SH-SY5Y (cell line): Measurements from ENCODE around the gene RNF103.

Experiments
- GATA2 ChIP-seq: IDR thresholded peaks from 2 replicates; pipeline ENCODE4 v1.6.1; 2011; ENCODE audit warnings: mild to moderate bottlenecking, low read depth, low read length
- GATA3 ChIP-seq: IDR thresholded peaks from 2 replicates; pipeline ENCODE4 v1.6.1; 2011; ENCODE audit warnings: low read depth, mild to moderate bottlenecking, low read length, moderate library complexity

DNA sequence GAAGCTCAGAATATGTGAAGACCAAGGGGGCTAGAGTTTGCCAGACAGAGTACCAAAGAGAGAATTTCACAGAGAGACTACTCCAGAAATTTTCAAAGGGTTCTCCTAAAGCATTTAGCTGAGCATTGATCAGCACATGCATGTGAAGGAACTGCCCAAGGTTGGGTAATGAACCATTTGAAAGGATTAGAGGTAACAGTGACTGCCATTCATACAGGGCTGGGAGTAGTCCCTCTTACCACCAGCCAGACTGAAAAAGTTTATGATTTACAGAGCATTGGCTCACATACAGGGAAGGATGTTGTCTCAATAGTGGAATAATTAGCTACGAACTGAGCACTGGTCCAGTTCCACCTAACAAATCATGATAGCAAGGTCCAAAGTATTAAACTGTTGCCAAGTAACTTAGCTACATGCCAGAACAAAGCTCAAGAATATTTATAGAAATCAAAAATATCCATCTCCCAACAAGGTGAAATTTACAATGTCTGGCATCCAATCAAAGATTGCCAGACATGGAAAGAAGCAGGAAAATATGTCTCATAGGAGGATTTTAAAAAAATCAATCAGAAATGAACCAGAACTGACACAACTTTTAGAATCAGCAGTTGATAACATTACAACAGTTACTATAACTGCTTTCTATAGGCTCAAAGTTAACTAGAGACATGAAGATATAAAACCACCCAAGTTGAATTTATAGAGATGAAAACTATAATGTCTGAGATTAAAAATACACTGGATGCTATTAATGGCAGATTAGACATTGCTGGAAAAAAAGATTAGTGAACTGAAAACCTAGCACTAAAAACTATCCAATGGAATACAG, 25.7 kb upstream of the RNF103 start:
- TF ChIP-seq GATA2 (no peak), GATA3 (no peak)
